Hematopoietic multipotent progenitor cell (in vitro differentiated cells): ENCODE measurements around the gene MYLK3. TPM values are rescaled to one million over a fixed set of nuclear protein-coding genes. Genes with fewer than 3 reads are reported as not detected.
"Not testable (repeated sequence)": the region's sequence is repeated elsewhere in the genome, so short reads cannot be mapped to it uniquely, and the experiment has no call there.

Source experiments
- DNase-seq, 3 donors: peaks; one replicate each; pipeline ENCODE4 v3.0.0-alpha.2; 2011 to 2015; ENCODE audit warnings: low read depth in 2 of 3, low spot score in 2 of 3
- total RNA-seq: library from RNA; depleted of rRNA; stranded (reverse); fragments of >200 nt; gene quantifications from one replicate; pipeline ENCODE4 v1.2.3, GENCODE V29; 2012

Gene MYLK3
- 0.27 TPM for total RNA-seq

- peak in 1 of 3 donors; percentile 39 for DNase-seq
Measured at GRCh38 chr16:46747777-46748651, at the start of gene MYLK3. Gene MYLK3 (minus strand): TSS chr16:46748344. CDS start chr16:46748193, 151 bp downstream.

GRCh38 chr16:46797501-46797900, 49.4 kb upstream of the MYLK3 start:
- no peak for DNase-seq

- DNase-seq, result peak in 1 of 3 donors; percentile 18
Measured at GRCh38 chr16:46796764-46797269, 48.7 kb upstream of the MYLK3 start.

GRCh38 chr16:46793841-46794240, 45.7 kb upstream of the MYLK3 start:
- no peak for DNase-seq

GRCh38 chr16:46790599-46791270, 42.6 kb upstream of the MYLK3 start:
- DNase-seq, result no peak

GRCh38 chr16:46789499-46790414, 41.6 kb upstream of the MYLK3 start:
- DNase-seq, result peak; percentile 65 to 72 (median 71)

GRCh38 chr16:46788891-46789474, 40.8 kb upstream of the MYLK3 start:
- DNase-seq, result no peak

- peak in 1 of 3 donors; percentile 35 for DNase-seq
Measured at GRCh38 chr16:46787909-46788308, 39.8 kb upstream of the MYLK3 start.

GRCh38 chr16:46785076-46785845, 37.1 kb upstream of the MYLK3 start:
- no peak for DNase-seq

- DNase-seq, result not testable (repeated sequence)
Measured at GRCh38 chr16:46784569-46784968, 36.4 kb upstream of the MYLK3 start.

GRCh38 chr16:46783800-46784199, 35.7 kb upstream of the MYLK3 start:
- DNase-seq, result no peak

GRCh38 chr16:46782320-46782719, 34.2 kb upstream of the MYLK3 start:
- no peak for DNase-seq

GRCh38 chr16:46777804-46778203, 29.7 kb upstream of the MYLK3 start:
- no peak for DNase-seq

- no peak for DNase-seq
Measured at GRCh38 chr16:46775214-46775613, 27.1 kb upstream of the MYLK3 start.

- no peak for DNase-seq
Measured at GRCh38 chr16:46774743-46775177, 26.6 kb upstream of the MYLK3 start.

- DNase-seq, result no peak
Measured at GRCh38 chr16:46772463-46772862, 24.3 kb upstream of the MYLK3 start.

GRCh38 chr16:46768809-46769208, 20.7 kb upstream of the MYLK3 start:
- DNase-seq, result no peak

GRCh38 chr16:46765050-46765449, 16.9 kb upstream of the MYLK3 start:
- peak in 2 of 3 donors; percentile 3 to 39 for DNase-seq

- no peak for DNase-seq
Measured at GRCh38 chr16:46763147-46763546, 15.0 kb upstream of the MYLK3 start.
